SK-N-SH (cell line): Measurements from ENCODE around the gene PPP1R9A. TPM values are rescaled to one million over a fixed set of nuclear protein-coding genes. Genes with fewer than 3 reads are reported as not detected.

ENCODE experiments used
- CTCF ChIA-PET: fragments of 300-600, 350-600 bp; formaldehyde crosslinking; extraction: SDS; loops from one replicate; lab custom pipeline; 2021; lab: Yijun Ruan, JAX
- POLR2A ChIA-PET: fragments of 350-600 bp; sonication (Branson Sonifier 250); formaldehyde crosslinking; extraction: SDS; loops from one replicate; lab custom pipeline; 2020; ENCODE audit warnings: antibody characterized with exemption, inconsistent platforms; lab: Yijun Ruan, JAX
- DNase-seq: peaks from one replicate; pipeline ENCODE4 v3.0.0; 2012
- H2AFZ ChIP-seq: fragments of 200-600 bp; sonication (generic); 2 replicates; pipeline ENCODE4 v1.8.1; 2016; ENCODE audit warnings: antibody characterized with exemption, mild to moderate bottlenecking, low read depth
- H3F3A ChIP-seq: fragments of 200-600 bp; sonication (generic); replicated peaks from 2 replicates; pipeline ENCODE3; 2016; ENCODE audit warnings: antibody characterized with exemption, mild to moderate bottlenecking; ENCODE audit not compliant: insufficient read depth
- H3K27ac ChIP-seq, 2 experiments: fragments of 200-500 bp in 1 of 2; fragments of 200-600 bp in 1 of 2; sonication (Bioruptor generic) in 1 of 2; sonication (generic), shearing (Covaris generic) in 1 of 2; 2 replicates each; pipeline versions ENCODE4 v1.5.1 to v1.6.1; 2014 to 2016; ENCODE audit warnings: low read depth in 2 of 2, inconsistent platforms in 1 of 2, low read length in 1 of 2, mild to moderate bottlenecking in 1 of 2, mixed read lengths in 1 of 2
- H3K27me3 ChIP-seq: fragments of 200-600 bp; sonication (generic), shearing (Covaris generic); 2 replicates; pipeline ENCODE4 v1.6.1; 2016; ENCODE audit warnings: mixed run types; ENCODE audit not compliant: insufficient read depth
- H3K36me3 ChIP-seq, 2 experiments: fragments of 200-500 bp in 1 of 2; fragments of 200-600 bp in 1 of 2; sonication (Bioruptor generic) in 1 of 2; sonication (generic) in 1 of 2; replicated peaks in 1 of 2; 2 replicates each; pipeline versions ENCODE3 to v1.5.1; 2014 to 2016; ENCODE audit warnings: low read length in 1 of 2, mild to moderate bottlenecking in 1 of 2; ENCODE audit not compliant: insufficient read depth in 2 of 2, control insufficient read depth in 1 of 2
- H3K4me1 ChIP-seq, 2 experiments: fragments of 200-500 bp in 1 of 2; fragments of 200-600 bp in 1 of 2; sonication (Bioruptor generic) in 1 of 2; sonication (generic), shearing (Covaris generic) in 1 of 2; 2 replicates each; pipeline versions ENCODE4 v1.5.1 to v1.6.1; 2014 to 2016; ENCODE audit warnings: low read depth in 1 of 2, low read length in 1 of 2, mixed run types in 1 of 2; ENCODE audit not compliant: insufficient read depth in 2 of 2, control insufficient read depth in 1 of 2
- H3K4me2 ChIP-seq: fragments of 200-600 bp; sonication (generic), shearing (Covaris generic); 2 replicates; pipeline ENCODE4 v1.6.1; 2017; ENCODE audit warnings: mixed run types
- H3K4me3 ChIP-seq, 2 experiments: fragments of 200-500 bp in 1 of 2; fragments of 200-600 bp in 1 of 2; sonication (Bioruptor generic) in 1 of 2; sonication (generic), shearing (Covaris generic) in 1 of 2; 2 replicates each; pipeline versions ENCODE4 v1.5.1 to v1.8.1; 2014 to 2016; ENCODE audit warnings: low read depth in 2 of 2, inconsistent platforms in 1 of 2, low read length in 1 of 2, mild to moderate bottlenecking in 1 of 2, mixed read lengths in 1 of 2, moderate library complexity in 1 of 2
- H3K79me2 ChIP-seq: fragments of 200-600 bp; sonication (generic); 2 replicates; pipeline ENCODE4 v1.8.1; 2017; ENCODE audit warnings: mild to moderate bottlenecking; ENCODE audit not compliant: insufficient read depth
- H3K9ac ChIP-seq: fragments of 200-600 bp; sonication (generic); 2 replicates; pipeline ENCODE4 v1.6.1; 2017; ENCODE audit warnings: mixed run types
- H3K9me2 ChIP-seq: fragments of 200-600 bp; sonication (generic); 2 replicates; pipeline ENCODE4 v1.6.1; 2017; ENCODE audit warnings: mixed run types
- H3K9me3 ChIP-seq: fragments of 200-600 bp; sonication (generic); 2 replicates; pipeline ENCODE4 v1.6.1; 2017; ENCODE audit warnings: mixed run types, mild to moderate bottlenecking, moderate library complexity
- H4K20me1 ChIP-seq: fragments of 200-600 bp; sonication (generic); 2 replicates; pipeline ENCODE4 v1.6.1; 2017; ENCODE audit warnings: mild to moderate bottlenecking, mixed run types; ENCODE audit not compliant: insufficient read depth
- CHD2 ChIP-seq: fragments of 150-350 bp; IDR thresholded peaks from 2 replicates; pipeline ENCODE4 v1.6.1; 2018; ENCODE audit warnings: low read length; ENCODE audit not compliant: partially characterized antibody
- FOSL2 ChIP-seq: IDR thresholded peaks from 2 replicates; pipeline ENCODE4 v1.4.0; 2012; ENCODE audit warnings: low read depth, mild to moderate bottlenecking, moderate library complexity, borderline replicate concordance
- NFIC ChIP-seq: IDR thresholded peaks from 2 replicates; pipeline ENCODE4 v1.4.0; 2012; ENCODE audit warnings: borderline replicate concordance
- RCOR1 ChIP-seq: fragments of 150-350 bp; IDR thresholded peaks from 2 replicates; pipeline ENCODE4 v1.6.1; 2017; ENCODE audit warnings: antibody characterized with exemption, low read length
- RFX5 ChIP-seq: IDR thresholded peaks from 2 replicates; pipeline ENCODE4 v1.6.1; 2012; ENCODE audit warnings: mild to moderate bottlenecking, improper control_type of control experiment, low read length
- TAF1 ChIP-seq: IDR thresholded peaks from 2 replicates; pipeline ENCODE4 v1.6.1; 2012; ENCODE audit warnings: low read depth, mild to moderate bottlenecking, low read length, moderate library complexity, borderline replicate concordance
- TCF12 ChIP-seq: IDR thresholded peaks from 2 replicates; pipeline ENCODE4 v1.4.0; 2012
- WGBS: methylation state at CpG from one replicate; pipeline ENCODE4 v1.1.6; 2017; ENCODE audit warnings: low lambda C conversion rate; 5-methylcytosine and 5-hydroxymethylcytosine counted together
- polyA plus RNA-seq, 3 experiments: library from polyadenylated mRNA; depleted of rRNA; stranded (reverse); fragments of >200 nt; gene quantifications; 2 replicates each; pipeline ENCODE4 v1.2.3, GENCODE V29; 2012
- TF ChIP-seq, protein P1 (sequence below): IDR thresholded peaks from 2 replicates; pipeline ENCODE4 v1.4.0; 2012; ENCODE audit warnings: low read depth, borderline replicate concordance
- TF ChIP-seq, protein P2 (sequence below): IDR thresholded peaks from 2 replicates; pipeline ENCODE4; 2012
- TF ChIP-seq, protein P3 (sequence below): fragments of 150-350 bp; IDR thresholded peaks from 2 replicates; pipeline ENCODE4 v1.6.1; 2017; ENCODE audit warnings: antibody characterized with exemption, low read length, low read depth, borderline replicate concordance

Gene PPP1R9A
- polyA plus RNA-seq, 1 of the 3 experiments (the other 2 are of a cell fraction), result 0.30 TPM

DNA sequence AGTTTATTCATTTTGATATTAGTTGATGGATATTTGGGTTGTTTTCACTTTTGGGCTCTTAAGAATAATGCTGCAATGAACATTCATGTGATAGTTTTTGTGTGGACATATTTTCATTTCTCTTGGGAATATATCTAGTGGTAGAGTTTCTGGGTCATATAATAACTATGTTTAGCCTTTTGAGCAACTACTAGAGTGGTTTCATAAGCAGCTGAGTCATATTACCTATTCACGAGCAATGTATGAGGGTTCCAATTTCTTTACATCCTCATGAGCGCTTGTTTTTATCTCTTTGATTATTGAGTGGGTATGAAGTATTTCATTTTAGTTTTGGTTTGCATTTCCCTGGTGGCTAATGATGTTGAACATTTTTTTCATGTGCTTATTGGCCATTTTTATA is 234.4 kb downstream of the PPP1R9A start:
- Histone ChIP-seq H3K4me2 (no peak overlapping the region), H2AFZ (no peak overlapping the region), H4K20me1 (no peaks in the 10 kb centered on the region), H3K9me2 (no peaks in the 10 kb centered on the region), H3K79me2 (no peaks in the 10 kb centered on the region), H3K27ac (no peak overlapping the region), H3K9ac (no peak overlapping the region), H3K9me3 (no peaks in the 10 kb centered on the region), H3K4me1 (no peaks in the 10 kb centered on the region), H3F3A (no peaks in the 10 kb centered on the region), H3K4me3 (no peak overlapping the region), H3K27me3 (no peaks in the 10 kb centered on the region; the same call in 1 of the 2 replicates), H3K36me3 (no peaks in the 10 kb centered on the region)
- DNase-seq, result no peak
- POLR2A ChIA-PET, result no interaction called here
- TF ChIP-seq, protein P1, sequence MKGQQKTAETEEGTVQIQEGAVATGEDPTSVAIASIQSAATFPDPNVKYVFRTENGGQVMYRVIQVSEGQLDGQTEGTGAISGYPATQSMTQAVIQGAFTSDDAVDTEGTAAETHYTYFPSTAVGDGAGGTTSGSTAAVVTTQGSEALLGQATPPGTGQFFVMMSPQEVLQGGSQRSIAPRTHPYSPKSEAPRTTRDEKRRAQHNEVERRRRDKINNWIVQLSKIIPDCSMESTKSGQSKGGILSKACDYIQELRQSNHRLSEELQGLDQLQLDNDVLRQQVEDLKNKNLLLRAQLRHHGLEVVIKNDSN, result no peak
- no peak for TF ChIP-seq RCOR1
- WGBS, result 28% methylated on average over 2 of the region's 2 CpGs
- CTCF ChIA-PET, result interaction anchor here (0.8 kb wide), 1 partner anchor 28 kb away, joined by 3 read pairs; no protein-coding TSS in a partner anchor

DNA sequence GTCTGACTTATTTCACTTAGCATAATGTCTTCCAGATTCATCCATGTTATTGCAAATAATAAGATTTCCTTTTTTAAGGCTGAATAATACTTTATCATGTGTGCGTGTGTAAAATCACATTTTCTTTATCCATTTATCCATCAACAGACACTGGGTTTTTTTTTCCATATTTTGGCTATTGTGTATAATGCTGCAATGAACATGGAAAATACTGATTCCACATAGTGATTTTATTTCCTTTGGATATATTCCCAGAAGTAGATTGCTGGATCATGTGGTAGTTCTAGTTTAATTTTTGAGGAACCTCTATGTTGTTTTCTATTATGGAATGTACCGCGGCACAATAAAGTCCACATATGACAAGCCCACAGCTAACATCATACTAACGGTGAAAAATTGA is 236.9 kb downstream of the PPP1R9A start:
- Histone ChIP-seq H3F3A (no peaks in the 10 kb centered on the region), H3K27ac (no peak overlapping the region), H3K9me2 (no peaks in the 10 kb centered on the region), H3K4me2 (no peak overlapping the region), H3K27me3 (no peaks in the 10 kb centered on the region; the same call in 1 of the 2 replicates), H3K4me1 (no peaks in the 10 kb centered on the region), H3K9me3 (no peaks in the 10 kb centered on the region), H3K36me3 (no peaks in the 10 kb centered on the region), H3K4me3 (no peak overlapping the region), H2AFZ (no peak overlapping the region), H4K20me1 (no peaks in the 10 kb centered on the region), H3K79me2 (no peaks in the 10 kb centered on the region), H3K9ac (no peak overlapping the region)
- TF ChIP-seq, protein P2, sequence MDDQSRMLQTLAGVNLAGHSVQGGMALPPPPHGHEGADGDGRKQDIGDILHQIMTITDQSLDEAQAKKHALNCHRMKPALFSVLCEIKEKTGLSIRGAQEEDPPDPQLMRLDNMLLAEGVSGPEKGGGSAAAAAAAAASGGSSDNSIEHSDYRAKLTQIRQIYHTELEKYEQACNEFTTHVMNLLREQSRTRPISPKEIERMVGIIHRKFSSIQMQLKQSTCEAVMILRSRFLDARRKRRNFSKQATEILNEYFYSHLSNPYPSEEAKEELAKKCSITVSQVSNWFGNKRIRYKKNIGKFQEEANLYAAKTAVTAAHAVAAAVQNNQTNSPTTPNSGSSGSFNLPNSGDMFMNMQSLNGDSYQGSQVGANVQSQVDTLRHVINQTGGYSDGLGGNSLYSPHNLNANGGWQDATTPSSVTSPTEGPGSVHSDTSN, result no peak
- no peak for TF ChIP-seq TAF1
- TF ChIP-seq FOSL2, result no peak
- TF ChIP-seq CHD2, result no peak
- TF ChIP-seq NFIC, result no peak
- TF ChIP-seq, protein P3, sequence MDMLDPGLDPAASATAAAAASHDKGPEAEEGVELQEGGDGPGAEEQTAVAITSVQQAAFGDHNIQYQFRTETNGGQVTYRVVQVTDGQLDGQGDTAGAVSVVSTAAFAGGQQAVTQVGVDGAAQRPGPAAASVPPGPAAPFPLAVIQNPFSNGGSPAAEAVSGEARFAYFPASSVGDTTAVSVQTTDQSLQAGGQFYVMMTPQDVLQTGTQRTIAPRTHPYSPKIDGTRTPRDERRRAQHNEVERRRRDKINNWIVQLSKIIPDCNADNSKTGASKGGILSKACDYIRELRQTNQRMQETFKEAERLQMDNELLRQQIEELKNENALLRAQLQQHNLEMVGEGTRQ, result no peak
- no peak for TF ChIP-seq RFX5
- TF ChIP-seq TCF12, result no peak
- ChIA-PET POLR2A (no interaction called here), CTCF (no interaction called here)
- DNase-seq, result no peak
- 48% methylated on average over 4 of the region's 4 CpGs for WGBS
